ENCODE results near the gene GAB3.
"Not testable (repeated sequence)": the region's sequence is repeated elsewhere in the genome, so short reads cannot be mapped to it uniquely, and the experiment has no call there.

GAB3 gene

DNA sequence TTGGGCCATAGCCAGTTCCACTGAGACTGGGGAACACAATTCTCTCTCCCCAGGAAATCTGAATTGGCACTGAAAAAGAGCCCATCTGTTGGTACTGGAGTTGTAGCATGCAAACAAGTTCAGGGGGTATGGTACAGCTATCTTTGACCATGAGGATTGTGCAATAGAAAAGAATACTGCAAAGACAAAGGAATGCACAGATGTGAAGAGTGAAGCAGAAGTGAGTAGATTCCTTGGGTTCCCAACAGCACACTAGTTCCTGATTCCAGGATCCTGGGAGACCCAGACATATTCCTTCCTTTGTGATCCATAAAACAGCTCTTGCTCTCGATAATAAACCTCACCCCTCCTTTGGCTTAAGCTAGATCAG lies 54.2 kb downstream of the GAB3 start:
- Histone ChIP-seq H3K4me1 (ENCODE audit: insufficient read depth, low read length, severe bottlenecking) (no peaks in the 10 kb centered on the region), H3K27ac (ENCODE audit: low read depth, low read length, poor library complexity, severe bottlenecking) (no peak overlapping the region), H3K9ac (ENCODE audit: low read length) (no peak overlapping the region), H3K79me2 (ENCODE audit: insufficient read depth, low read length) (no peaks in the 10 kb centered on the region), H3K4me3 (ENCODE audit: low read depth, low read length, poor library complexity, severe bottlenecking) (no peak overlapping the region), H2AFZ (ENCODE audit: low read length) (no peak overlapping the region), H4K20me1 (ENCODE audit: insufficient read depth, low read length) (no peaks in the 10 kb centered on the region), H3K27me3 (ENCODE audit: insufficient read depth, low read length) (no peaks in the 10 kb centered on the region), H3K9me2 (ENCODE audit: low read depth, low read length) (no peaks in the 10 kb centered on the region), H3K4me2 (ENCODE audit: low read length) (no peak overlapping the region), H3F3A (ENCODE audit: insufficient read depth, low read length) (no peaks in the 10 kb centered on the region), H3K9me3 (ENCODE audit: low read length) (no peaks in the 10 kb centered on the region), H3K36me3 (ENCODE audit: insufficient read depth, low read length) (no peaks in the 10 kb centered on the region; the same call in 1 of the 2 replicates)
- TF ChIP-seq, protein P1, sequence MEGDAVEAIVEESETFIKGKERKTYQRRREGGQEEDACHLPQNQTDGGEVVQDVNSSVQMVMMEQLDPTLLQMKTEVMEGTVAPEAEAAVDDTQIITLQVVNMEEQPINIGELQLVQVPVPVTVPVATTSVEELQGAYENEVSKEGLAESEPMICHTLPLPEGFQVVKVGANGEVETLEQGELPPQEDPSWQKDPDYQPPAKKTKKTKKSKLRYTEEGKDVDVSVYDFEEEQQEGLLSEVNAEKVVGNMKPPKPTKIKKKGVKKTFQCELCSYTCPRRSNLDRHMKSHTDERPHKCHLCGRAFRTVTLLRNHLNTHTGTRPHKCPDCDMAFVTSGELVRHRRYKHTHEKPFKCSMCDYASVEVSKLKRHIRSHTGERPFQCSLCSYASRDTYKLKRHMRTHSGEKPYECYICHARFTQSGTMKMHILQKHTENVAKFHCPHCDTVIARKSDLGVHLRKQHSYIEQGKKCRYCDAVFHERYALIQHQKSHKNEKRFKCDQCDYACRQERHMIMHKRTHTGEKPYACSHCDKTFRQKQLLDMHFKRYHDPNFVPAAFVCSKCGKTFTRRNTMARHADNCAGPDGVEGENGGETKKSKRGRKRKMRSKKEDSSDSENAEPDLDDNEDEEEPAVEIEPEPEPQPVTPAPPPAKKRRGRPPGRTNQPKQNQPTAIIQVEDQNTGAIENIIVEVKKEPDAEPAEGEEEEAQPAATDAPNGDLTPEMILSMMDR (IDR thresholded peaks at IDR 0.05; ENCODE audit: low read length) = no peak
- no peak for TF ChIP-seq EZH2 (IDR thresholded peaks at IDR 0.05; ENCODE audit: borderline replicate concordance, low read length)

DNA sequence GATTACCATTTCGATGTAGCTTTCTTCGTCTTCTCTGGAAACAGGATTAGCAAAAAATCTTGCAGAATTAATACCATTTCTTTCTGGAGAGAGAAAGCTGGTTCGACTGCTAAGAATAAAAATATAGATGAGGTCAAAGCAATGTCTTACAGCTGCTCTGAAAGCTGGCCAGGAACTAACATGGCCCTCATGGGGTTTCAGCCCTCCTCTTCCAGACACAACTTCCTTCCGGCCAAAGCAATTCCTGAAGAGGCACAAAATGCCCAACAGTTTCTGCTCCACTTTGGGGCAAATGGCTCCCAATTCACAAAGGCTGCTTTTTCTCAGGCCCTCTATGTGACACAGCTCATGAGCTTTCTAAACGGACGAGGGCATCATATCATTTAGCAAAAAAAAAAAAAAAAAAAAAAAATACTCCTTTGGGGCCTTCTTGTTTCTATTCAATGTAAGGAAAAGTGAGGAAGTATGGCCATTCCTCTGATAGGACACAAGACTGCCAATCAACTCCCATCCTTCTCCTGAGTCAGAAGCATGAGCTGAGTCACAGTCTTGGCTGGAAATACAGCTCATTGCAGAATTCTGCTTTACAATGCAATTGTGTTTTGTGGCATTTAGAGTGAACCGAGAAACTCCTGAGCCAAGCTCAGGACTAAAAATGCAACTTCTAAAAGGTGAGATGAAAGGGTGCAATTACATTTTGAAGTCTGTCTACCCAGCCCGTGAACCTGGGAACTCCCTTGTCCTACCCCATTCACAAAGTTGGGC lies 54.8 kb downstream of the GAB3 start:
- Histone ChIP-seq H4K20me1 (ENCODE audit: insufficient read depth, low read length) (no peaks in the 10 kb centered on the region), H3K9me3 (ENCODE audit: low read length) (no peaks in the 10 kb centered on the region), H3F3A (ENCODE audit: insufficient read depth, low read length) (no peaks in the 10 kb centered on the region), H3K4me1 (ENCODE audit: insufficient read depth, low read length, severe bottlenecking) (no peaks in the 10 kb centered on the region), H3K9ac (ENCODE audit: low read length) (no peak overlapping the region), H3K4me2 (ENCODE audit: low read length) (no peak overlapping the region), H3K79me2 (ENCODE audit: insufficient read depth, low read length) (no peaks in the 10 kb centered on the region), H3K9me2 (ENCODE audit: low read depth, low read length) (no peaks in the 10 kb centered on the region), H3K4me3 (ENCODE audit: low read depth, low read length, poor library complexity, severe bottlenecking) (no peak overlapping the region), H3K36me3 (ENCODE audit: insufficient read depth, low read length) (no peaks in the 10 kb centered on the region; the same call in 1 of the 2 replicates), H3K27me3 (ENCODE audit: insufficient read depth, low read length) (no peaks in the 10 kb centered on the region), H3K27ac (ENCODE audit: low read depth, low read length, poor library complexity, severe bottlenecking) (no peak overlapping the region), H2AFZ (ENCODE audit: low read length) (no peak overlapping the region)
- no peak for TF ChIP-seq EZH2 (IDR thresholded peaks at IDR 0.05; ENCODE audit: borderline replicate concordance, low read length)
- TF ChIP-seq, protein P1 (IDR thresholded peaks at IDR 0.05; ENCODE audit: low read length) = no peak

DNA sequence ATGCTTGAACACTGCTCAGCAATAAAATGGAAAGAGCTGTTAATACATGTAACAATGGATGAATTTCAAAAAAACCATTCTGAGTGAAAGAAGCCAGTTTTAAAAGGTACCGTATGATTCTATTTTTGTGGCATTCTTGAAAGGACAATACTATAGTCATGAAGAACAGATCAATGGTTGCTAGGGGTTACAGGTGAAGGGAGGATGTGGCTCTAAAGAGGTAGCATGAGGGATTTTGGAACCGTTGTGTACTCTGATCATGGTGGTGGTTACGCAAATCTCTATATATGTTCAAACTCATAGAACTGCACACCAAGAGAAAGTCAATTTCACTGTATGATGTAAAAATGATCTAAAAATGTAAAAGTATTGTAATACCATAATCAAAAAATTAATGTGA lies 57.5 kb downstream of the GAB3 start:
- Histone ChIP-seq H3K4me3 (ENCODE audit: low read depth, low read length, poor library complexity, severe bottlenecking) (no peak overlapping the region), H3K9ac (ENCODE audit: low read length) (no peak overlapping the region), H3F3A (ENCODE audit: insufficient read depth, low read length) (no peaks in the 10 kb centered on the region), H3K27ac (ENCODE audit: low read depth, low read length, poor library complexity, severe bottlenecking) (no peak overlapping the region), H3K36me3 (ENCODE audit: insufficient read depth, low read length) (no peaks in the 10 kb centered on the region), H2AFZ (ENCODE audit: low read length) (no peak overlapping the region), H3K27me3 (ENCODE audit: insufficient read depth, low read length) (no peaks in the 10 kb centered on the region), H3K79me2 (ENCODE audit: insufficient read depth, low read length) (no peaks in the 10 kb centered on the region), H3K4me1 (ENCODE audit: insufficient read depth, low read length, severe bottlenecking) (no peaks in the 10 kb centered on the region), H4K20me1 (ENCODE audit: insufficient read depth, low read length) (no peaks in the 10 kb centered on the region), H3K9me2 (ENCODE audit: low read depth, low read length) (no peaks in the 10 kb centered on the region), H3K4me2 (ENCODE audit: low read length) (no peak overlapping the region), H3K9me3 (ENCODE audit: low read length) (no peaks in the 10 kb centered on the region)
- TF ChIP-seq EZH2 (IDR thresholded peaks at IDR 0.05; ENCODE audit: borderline replicate concordance, low read length) = no peak
- TF ChIP-seq, protein P1 (IDR thresholded peaks at IDR 0.05; ENCODE audit: low read length) = no peak

DNA sequence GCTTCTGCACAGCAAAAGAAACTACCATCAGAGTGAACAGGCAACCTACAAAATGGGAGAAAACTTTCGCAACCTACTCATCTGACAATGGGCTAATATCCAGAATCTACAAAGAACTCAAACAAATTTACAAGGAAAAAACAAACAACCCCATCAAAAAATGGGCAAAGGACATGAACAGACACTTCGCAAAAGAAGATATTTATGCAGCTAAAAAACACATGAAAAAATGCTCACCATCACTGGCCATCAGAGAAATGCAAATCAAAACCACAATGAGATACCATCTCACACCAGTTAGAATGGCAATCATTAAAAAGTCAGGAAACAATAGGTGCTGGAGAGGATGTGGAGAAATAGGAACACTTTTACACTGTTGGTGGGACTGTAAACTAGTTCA lies 60.4 kb downstream of the GAB3 start:
- H3K27ac ChIP-seq (ENCODE audit: low read depth, low read length, poor library complexity, severe bottlenecking); H3K4me2 ChIP-seq (ENCODE audit: low read length); H3K9me2 ChIP-seq (ENCODE audit: low read depth, low read length); H2AFZ ChIP-seq (ENCODE audit: low read length); H3K27me3 ChIP-seq (ENCODE audit: insufficient read depth, low read length); H3K9me3 ChIP-seq (ENCODE audit: low read length); H3K36me3 ChIP-seq (ENCODE audit: insufficient read depth, low read length); H3K9ac ChIP-seq (ENCODE audit: low read length); H3K4me1 ChIP-seq (ENCODE audit: insufficient read depth, low read length, severe bottlenecking); H4K20me1 ChIP-seq (ENCODE audit: insufficient read depth, low read length); H3F3A ChIP-seq (ENCODE audit: insufficient read depth, low read length); H3K79me2 ChIP-seq (ENCODE audit: insufficient read depth, low read length); H3K4me3 ChIP-seq (ENCODE audit: low read depth, low read length, poor library complexity, severe bottlenecking): not testable (repeated sequence)

DNA sequence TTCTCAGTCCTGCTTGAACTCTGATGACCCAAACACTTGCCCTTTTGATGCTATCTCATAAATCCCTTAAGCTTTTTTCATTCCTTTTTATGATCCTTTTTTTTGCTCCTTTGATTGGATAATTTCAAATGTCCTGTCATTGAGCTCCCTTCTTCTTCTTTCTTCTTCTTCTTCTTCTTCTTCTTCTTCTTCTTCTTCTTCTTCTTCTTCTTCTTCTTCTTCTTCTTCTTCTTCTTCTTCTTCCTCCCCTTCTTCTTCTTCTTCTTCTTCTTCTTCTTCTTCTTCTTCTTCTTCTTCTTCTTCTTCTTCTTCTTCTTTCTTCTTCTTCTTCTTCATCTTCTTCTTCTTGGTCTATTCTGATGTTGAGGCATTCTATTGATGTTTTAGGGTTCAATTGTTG lies 78.8 kb downstream of the GAB3 start:
- not testable (repeated sequence) for H3K9me2 ChIP-seq (ENCODE audit: low read depth, low read length); H3K4me3 ChIP-seq (ENCODE audit: low read depth, low read length, poor library complexity, severe bottlenecking); H3K9ac ChIP-seq (ENCODE audit: low read length); H3K27me3 ChIP-seq (ENCODE audit: insufficient read depth, low read length); H2AFZ ChIP-seq (ENCODE audit: low read length); H3K4me2 ChIP-seq (ENCODE audit: low read length); H4K20me1 ChIP-seq (ENCODE audit: insufficient read depth, low read length); H3F3A ChIP-seq (ENCODE audit: insufficient read depth, low read length); H3K4me1 ChIP-seq (ENCODE audit: insufficient read depth, low read length, severe bottlenecking); H3K27ac ChIP-seq (ENCODE audit: low read depth, low read length, poor library complexity, severe bottlenecking); H3K79me2 ChIP-seq (ENCODE audit: insufficient read depth, low read length); H3K9me3 ChIP-seq (ENCODE audit: low read length); H3K36me3 ChIP-seq (ENCODE audit: insufficient read depth, low read length)
